ENCODE results near the gene BCAT1. TPM values are rescaled to one million over a fixed set of nuclear protein-coding genes. Genes with fewer than 3 reads are reported as not detected.

The BCAT1 gene
- polyA plus RNA-seq, 1 experiment, result 61.1 TPM

DNA sequence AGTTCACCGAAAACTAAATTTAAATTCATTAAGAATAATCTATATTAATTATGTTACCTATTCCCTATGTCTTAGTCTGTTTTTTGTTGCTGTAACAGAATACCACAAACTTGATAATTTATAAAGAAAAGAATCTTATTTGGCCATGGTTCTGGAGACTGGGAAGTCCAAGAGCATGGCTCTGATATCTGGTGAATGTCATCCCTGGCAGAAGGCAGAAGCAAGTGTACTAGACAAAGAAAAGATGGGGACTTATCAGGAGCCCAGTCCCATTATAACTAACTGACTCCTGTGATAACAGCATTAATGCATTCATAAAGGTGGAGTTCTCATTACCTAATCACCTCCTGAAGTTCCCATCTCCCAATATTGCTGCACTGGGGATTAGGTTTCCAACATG lies 33.3 kb upstream of the BCAT1 start:
- Histone ChIP-seq H3K4me3 (ENCODE audit: low read depth, low read length) (no peak overlapping the region), H3K9me3 (ENCODE audit: control insufficient read depth, insufficient read depth, low read length) (peaks cover 8% of the 10 kb centered on the region; the same call in 1 of the 2 replicates), H3K27me3 (ENCODE audit: control insufficient read depth, insufficient read depth, low read length) (no peaks in the 10 kb centered on the region), H3K27ac (ENCODE audit: low read depth, low read length) (no peak overlapping the region)
- CTCF ChIA-PET, result interaction anchor here (0.6 to 2.3 kb wide), 2 partner anchors 9 to 100 kb away, joined by 5 to 14 read pairs; no protein-coding TSS in a partner anchor
- TF ChIP-seq, protein P1, sequence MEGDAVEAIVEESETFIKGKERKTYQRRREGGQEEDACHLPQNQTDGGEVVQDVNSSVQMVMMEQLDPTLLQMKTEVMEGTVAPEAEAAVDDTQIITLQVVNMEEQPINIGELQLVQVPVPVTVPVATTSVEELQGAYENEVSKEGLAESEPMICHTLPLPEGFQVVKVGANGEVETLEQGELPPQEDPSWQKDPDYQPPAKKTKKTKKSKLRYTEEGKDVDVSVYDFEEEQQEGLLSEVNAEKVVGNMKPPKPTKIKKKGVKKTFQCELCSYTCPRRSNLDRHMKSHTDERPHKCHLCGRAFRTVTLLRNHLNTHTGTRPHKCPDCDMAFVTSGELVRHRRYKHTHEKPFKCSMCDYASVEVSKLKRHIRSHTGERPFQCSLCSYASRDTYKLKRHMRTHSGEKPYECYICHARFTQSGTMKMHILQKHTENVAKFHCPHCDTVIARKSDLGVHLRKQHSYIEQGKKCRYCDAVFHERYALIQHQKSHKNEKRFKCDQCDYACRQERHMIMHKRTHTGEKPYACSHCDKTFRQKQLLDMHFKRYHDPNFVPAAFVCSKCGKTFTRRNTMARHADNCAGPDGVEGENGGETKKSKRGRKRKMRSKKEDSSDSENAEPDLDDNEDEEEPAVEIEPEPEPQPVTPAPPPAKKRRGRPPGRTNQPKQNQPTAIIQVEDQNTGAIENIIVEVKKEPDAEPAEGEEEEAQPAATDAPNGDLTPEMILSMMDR (IDR thresholded peaks at IDR 0.05; ENCODE audit: low read depth, low read length), result no peak
- no peak for DNase-seq (ENCODE audit: low read depth, low spot score)
- POLR2A ChIA-PET, result no interaction called here

DNA sequence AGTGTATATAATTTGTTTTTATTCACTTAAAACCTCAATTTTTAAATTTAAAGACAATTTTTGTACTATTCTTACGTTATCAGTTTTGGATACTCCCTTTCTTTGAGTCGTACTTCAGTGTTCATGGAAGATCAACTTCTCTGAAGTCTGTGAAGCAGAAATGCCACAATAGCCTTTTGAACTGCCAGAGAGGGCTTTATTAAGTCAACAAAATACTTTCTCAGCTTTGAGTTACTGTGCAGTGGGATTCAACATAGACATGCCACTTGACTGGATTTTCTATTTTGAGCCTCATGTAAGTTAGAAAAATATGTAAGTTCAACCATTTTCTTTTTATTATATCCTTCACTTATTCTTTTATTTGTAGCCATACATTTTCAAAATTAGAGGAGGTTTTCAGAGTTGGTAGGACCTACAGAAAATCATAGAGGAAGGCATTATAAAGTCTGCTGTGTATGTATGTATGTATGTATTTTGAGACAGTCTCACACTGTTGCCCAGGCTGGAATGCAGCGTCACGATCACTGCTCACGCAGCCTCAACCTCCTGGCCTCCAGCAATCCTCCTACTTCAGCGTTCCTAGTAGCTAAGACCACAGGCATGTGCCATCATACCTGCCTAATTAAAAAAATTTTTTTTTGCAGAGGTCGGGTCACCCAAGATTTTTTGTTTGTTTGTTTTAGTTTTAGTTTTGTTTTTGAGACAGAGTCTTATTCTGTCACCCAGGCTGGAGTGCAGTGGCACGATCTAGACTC lies 31.3 kb upstream of the BCAT1 start:
- Histone ChIP-seq H3K4me3 (ENCODE audit: low read depth, low read length) (no peak overlapping the region), H3K27me3 (ENCODE audit: control insufficient read depth, insufficient read depth, low read length) (no peaks in the 10 kb centered on the region), H3K27ac (ENCODE audit: low read depth, low read length) (no peak overlapping the region), H3K9me3 (ENCODE audit: control insufficient read depth, insufficient read depth, low read length) (peaks cover 8% of the 10 kb centered on the region; the same call in 1 of the 2 replicates)
- TF ChIP-seq, protein P1 (IDR thresholded peaks at IDR 0.05; ENCODE audit: low read depth, low read length), result no peak
- POLR2A ChIA-PET, result interaction anchor here (0.5 kb wide), 1 partner anchor 244 kb away, joined by 4 read pairs; no protein-coding TSS in a partner anchor
- CTCF ChIA-PET, result interaction anchor here (2.7 kb wide), 1 partner anchor 11 kb away, joined by 9 read pairs; no protein-coding TSS in a partner anchor
- DNase-seq (ENCODE audit: low read depth, low spot score), result no peak

DNA sequence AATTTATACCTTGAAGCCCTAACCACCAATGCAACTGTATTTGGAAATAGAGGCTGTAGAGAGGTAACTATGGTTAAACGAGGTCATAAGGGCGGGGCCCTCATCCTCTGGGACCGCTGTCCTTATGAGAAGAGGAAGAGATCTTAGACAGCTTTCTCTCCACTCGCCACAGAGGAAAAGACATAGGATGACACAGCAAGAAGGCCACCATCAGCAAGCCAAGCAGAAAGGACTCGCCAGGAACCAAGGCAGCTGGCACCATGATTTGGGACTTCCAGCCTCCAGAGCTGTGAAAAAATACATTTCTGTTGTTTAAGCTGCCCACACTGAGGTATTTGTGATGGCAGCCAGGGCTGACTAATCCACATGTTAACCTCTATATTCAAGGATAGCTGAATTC lies 30.4 kb upstream of the BCAT1 start:
- no peak for DNase-seq (ENCODE audit: low read depth, low spot score)
- TF ChIP-seq, protein P1 (IDR thresholded peaks at IDR 0.05; ENCODE audit: low read depth, low read length), result no peak
- CTCF ChIA-PET, result interaction anchor here (0.6 to 2.7 kb wide), 3 partner anchors 12 to 24 kb away, joined by 3 to 9 read pairs (median 3); no protein-coding TSS in a partner anchor
- H3K27ac ChIP-seq (ENCODE audit: low read depth, low read length), result no peak overlapping the region
- no peak overlapping the region for H3K4me3 ChIP-seq (ENCODE audit: low read depth, low read length)
- POLR2A ChIA-PET, result interaction anchor here (0.5 to 0.7 kb wide), 2 partner anchors 68 to 245 kb away, joined by 3 to 4 read pairs; no protein-coding TSS in a partner anchor
- H3K27me3 ChIP-seq (ENCODE audit: control insufficient read depth, insufficient read depth, low read length), result no peaks in the 10 kb centered on the region
- 0 out of 2 replicates have a peak, but pooled peaks cover 3% of the 10 kb centered on the region for H3K9me3 ChIP-seq (ENCODE audit: control insufficient read depth, insufficient read depth, low read length)

DNA sequence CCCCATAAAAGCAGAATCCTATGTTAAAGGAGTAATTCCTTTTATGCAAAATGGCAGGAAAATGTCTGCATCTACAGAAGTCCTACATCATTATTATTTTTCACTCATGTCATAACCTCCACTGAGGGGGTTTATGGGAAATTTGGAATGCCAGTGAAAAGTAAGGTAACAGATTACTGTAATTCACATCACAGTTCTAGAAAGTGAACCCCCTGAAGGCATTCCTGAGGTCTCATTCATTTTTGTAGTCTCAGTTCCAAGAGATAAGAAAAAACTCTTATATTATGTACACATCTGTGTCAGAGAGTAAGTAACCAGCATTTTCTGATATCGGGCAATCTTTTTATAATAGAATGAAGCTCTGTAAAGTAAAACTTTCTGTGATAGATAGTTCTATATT lies 28.8 kb upstream of the BCAT1 start:
- no peak for DNase-seq (ENCODE audit: low read depth, low spot score)
- ChIA-PET CTCF (interaction anchor here (1.0 kb wide), 1 partner anchor 14 kb away, joined by 4 read pairs; no protein-coding TSS in a partner anchor), POLR2A (no interaction called here)
- TF ChIP-seq, protein P1 (IDR thresholded peaks at IDR 0.05; ENCODE audit: low read depth, low read length), result no peak
- no peaks in the 10 kb centered on the region for H3K9me3 ChIP-seq (ENCODE audit: control insufficient read depth, insufficient read depth, low read length)
- H3K4me3 ChIP-seq (ENCODE audit: low read depth, low read length), result no peak overlapping the region
- H3K27me3 ChIP-seq (ENCODE audit: control insufficient read depth, insufficient read depth, low read length), result no peaks in the 10 kb centered on the region
- no peak overlapping the region for H3K27ac ChIP-seq (ENCODE audit: low read depth, low read length)

DNA sequence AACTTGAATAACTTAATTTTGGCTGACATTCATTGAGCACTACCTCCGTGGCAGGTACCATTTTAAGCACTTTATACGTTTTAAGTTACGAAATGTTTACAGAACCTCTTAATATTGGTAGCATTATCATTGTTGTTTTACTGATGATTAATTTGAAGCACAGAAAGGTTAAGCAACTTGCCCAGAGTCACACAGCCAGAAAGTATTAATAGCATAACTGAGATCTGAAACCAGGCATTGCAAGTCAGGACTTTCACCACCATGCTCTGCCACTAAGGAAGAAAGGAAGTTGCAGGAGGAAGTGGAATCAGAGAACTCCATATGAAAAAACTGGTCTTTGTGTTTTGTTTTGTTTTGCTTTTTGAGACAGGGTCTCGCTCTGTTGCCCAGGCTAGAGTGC lies 28.2 kb upstream of the BCAT1 start:
- Histone ChIP-seq H3K4me3 (ENCODE audit: low read depth, low read length) (no peak overlapping the region), H3K27me3 (ENCODE audit: control insufficient read depth, insufficient read depth, low read length) (no peaks in the 10 kb centered on the region), H3K27ac (ENCODE audit: low read depth, low read length) (no peak overlapping the region), H3K9me3 (ENCODE audit: control insufficient read depth, insufficient read depth, low read length) (no peaks in the 10 kb centered on the region)
- TF ChIP-seq, protein P1 (IDR thresholded peaks at IDR 0.05; ENCODE audit: low read depth, low read length), result no peak
- CTCF ChIA-PET, result interaction anchor here (1.7 kb wide), 1 partner anchor 14 kb away, joined by 6 read pairs; no protein-coding TSS in a partner anchor
- DNase-seq (ENCODE audit: low read depth, low spot score), result no peak
- POLR2A ChIA-PET, result no interaction called here
